GM12891 (cell line): ENCODE data around the gene GALK2. TPM values are rescaled to one million over a fixed set of nuclear protein-coding genes. Genes with fewer than 3 reads are reported as not detected.

Experiments
- DNase-seq: peaks from one replicate; pipeline ENCODE4 v3.0.0; 2011; ENCODE audit warnings: low spot score; ENCODE audit not compliant: insufficient read length
- FAIRE-seq: peaks from 2 replicates; lab custom pipeline; 2011; peaks lifted over from hg19 to GRCh38; lab: Jason Lieb, UNC
- PAX5 ChIP-seq: IDR thresholded peaks from 2 replicates; pipeline ENCODE4 v1.6.1; 2011; ENCODE audit warnings: low read length, moderate library complexity, mild to moderate bottlenecking; ENCODE audit not compliant: insufficient read depth, severe bottlenecking
- POLR2A ChIP-seq: IDR thresholded peaks from 2 replicates; pipeline ENCODE4 v1.6.1; 2011; ENCODE audit warnings: low read depth, low read length, control low read depth
- POLR2AphosphoS5 ChIP-seq: IDR thresholded peaks from 2 replicates; pipeline ENCODE4 v1.6.1; 2011; ENCODE audit warnings: low read depth, low read length, control low read depth
- POU2F2 ChIP-seq: IDR thresholded peaks from 2 replicates; pipeline ENCODE4 v1.6.1; 2011; ENCODE audit warnings: low read depth, mild to moderate bottlenecking, control low read depth, low read length, moderate library complexity
- SPI1 ChIP-seq: IDR thresholded peaks from 2 replicates; pipeline ENCODE4 v1.6.1; 2011; ENCODE audit warnings: low read depth, low read length, control low read depth
- TAF1 ChIP-seq: IDR thresholded peaks from 2 replicates; pipeline ENCODE4 v1.6.1; 2011; ENCODE audit warnings: low read depth, low read length, control low read depth
- polyA plus RNA-seq: library from polyadenylated mRNA; unstranded; fragments of >200 nt; gene quantifications from one replicate; pipeline ENCODE4 v1.2.1, GENCODE V29; 2012; ENCODE audit warnings: low read depth, missing spikeins, inconsistent platforms; ENCODE audit not compliant: missing spikeins

The GALK2 gene
- 11.4 TPM for polyA plus RNA-seq

DNA sequence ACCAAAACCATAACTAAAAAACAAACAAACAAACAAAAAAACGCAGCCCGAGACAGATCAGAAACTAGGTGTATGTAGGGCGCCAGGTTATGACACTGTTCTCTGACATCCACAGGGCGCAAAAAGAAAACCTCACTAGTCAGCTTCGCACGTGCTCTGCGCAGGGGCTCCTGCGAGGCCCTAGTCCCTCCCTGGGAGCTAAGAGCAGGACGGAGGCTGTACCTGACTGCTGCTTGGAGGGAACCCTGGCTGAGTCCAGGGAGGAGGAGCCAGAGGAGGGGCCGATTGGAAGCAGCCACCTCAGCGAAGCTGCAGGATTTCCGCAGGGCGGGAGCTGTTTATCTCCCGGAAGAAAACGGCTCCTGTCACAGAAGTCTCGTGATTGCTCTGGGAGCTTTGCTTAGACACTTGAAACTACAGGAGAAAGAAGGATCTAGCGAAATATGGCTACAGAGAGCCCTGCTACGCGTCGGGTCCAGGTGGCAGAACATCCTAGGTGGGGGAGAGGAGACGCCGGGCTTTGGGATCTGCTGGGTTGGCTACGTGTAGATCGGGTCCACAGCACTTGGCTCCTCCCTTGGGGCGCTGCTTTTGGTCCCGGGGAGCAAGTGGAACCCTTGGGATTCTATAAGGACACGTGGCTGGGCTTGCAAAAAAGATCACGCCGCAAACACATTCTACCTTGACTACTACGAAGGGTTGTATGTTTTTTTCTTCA lies at the start of gene GALK2:
TSS of gene GALK2 (plus strand) at position 368 of the 718 bp plus-strand sequence. CDS start at position 444, 76 bp downstream.
- peak; percentile 85 for FAIRE-seq
- peak; percentile 47 for DNase-seq
- TF ChIP-seq POLR2AphosphoS5: no peak; the same call in 1 of the 2 replicates
- TF ChIP-seq TAF1: peak; percentile 57; the same call in 1 of the 2 replicates
- TF ChIP-seq POU2F2: no peak
- TF ChIP-seq PAX5: no peak
- TF ChIP-seq SPI1: no peak
- peak; percentile 78; the same call in 1 of the 2 replicates for TF ChIP-seq POLR2A

- no peak for TF ChIP-seq SPI1
- no peak for TF ChIP-seq PAX5
- no peak for TF ChIP-seq TAF1
- no peak for TF ChIP-seq POLR2AphosphoS5
- no peak for TF ChIP-seq POU2F2
- no peak for TF ChIP-seq POLR2A
- DNase-seq (no peak), FAIRE-seq (no peak)
Measured at GRCh38 chr15:49120832-49121231, 49.2 kb upstream of the GALK2 start.

DNA sequence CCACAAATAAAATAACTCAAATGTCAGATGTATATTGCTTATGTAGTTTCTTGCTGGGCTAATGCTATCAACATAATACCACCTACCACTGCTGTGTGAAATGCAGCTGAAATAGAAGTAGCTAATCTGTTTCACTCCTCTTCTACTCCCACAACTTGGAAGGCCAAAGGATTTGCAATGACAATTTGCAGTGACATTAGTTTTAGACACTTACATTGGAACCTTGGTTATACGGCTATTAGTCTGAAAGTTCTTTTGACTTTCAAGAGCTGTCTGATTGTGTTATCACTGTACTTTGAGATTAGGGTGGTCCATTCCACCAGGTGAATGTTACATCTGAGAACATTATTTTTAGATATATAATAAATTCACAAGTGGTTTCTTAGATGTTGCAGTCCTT lies 48.1 kb upstream of the GALK2 start:
- DNase-seq (no peak), FAIRE-seq (no peak)
- no peak for TF ChIP-seq PAX5
- no peak for TF ChIP-seq POU2F2
- no peak for TF ChIP-seq POLR2A
- TF ChIP-seq TAF1: no peak
- TF ChIP-seq SPI1: no peak

- FAIRE-seq: no peak
- TF ChIP-seq POU2F2: no peak
- TF ChIP-seq PAX5: no peak
- TF ChIP-seq POLR2A: no peak
- TF ChIP-seq POLR2AphosphoS5: no peak
- DNase-seq: no peak
Measured at GRCh38 chr15:49122541-49123062, 47.4 kb upstream of the GALK2 start.

DNA sequence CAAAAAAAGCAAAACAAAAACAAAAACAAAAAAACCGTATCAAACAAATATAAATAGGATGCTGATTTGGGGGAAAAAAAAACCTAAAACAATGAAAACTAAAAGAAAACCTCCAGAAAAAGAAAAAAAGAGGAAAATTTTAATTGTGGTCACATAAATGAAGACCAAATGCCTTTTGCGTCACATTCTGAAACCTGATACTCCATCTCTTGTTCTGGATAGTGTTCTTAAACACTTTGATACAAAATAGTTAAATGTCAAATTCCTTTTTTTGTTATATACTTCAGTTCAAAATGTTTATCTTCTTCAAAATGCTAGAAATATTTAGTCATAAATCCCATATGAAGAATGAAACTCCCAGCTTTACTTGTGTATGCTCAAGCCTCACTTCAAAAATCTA lies 45.7 kb upstream of the GALK2 start:
- no peak for TF ChIP-seq SPI1
- TF ChIP-seq TAF1: no peak
- TF ChIP-seq POLR2A: no peak
- no peak for TF ChIP-seq PAX5
- TF ChIP-seq POLR2AphosphoS5: no peak
- TF ChIP-seq POU2F2: no peak
- no peak for FAIRE-seq
- DNase-seq: no peak

GRCh38 chr15:49131403-49131802 lies 38.6 kb upstream of the GALK2 start:
- no peak for TF ChIP-seq PAX5
- no peak for TF ChIP-seq POU2F2
- TF ChIP-seq TAF1: no peak
- TF ChIP-seq POLR2A: no peak
- DNase-seq (no peak), FAIRE-seq (no peak)

GRCh38 chr15:49134683-49135341 lies 35.2 kb upstream of the GALK2 start:
- no peak for DNase-seq
- no peak for FAIRE-seq

DNA sequence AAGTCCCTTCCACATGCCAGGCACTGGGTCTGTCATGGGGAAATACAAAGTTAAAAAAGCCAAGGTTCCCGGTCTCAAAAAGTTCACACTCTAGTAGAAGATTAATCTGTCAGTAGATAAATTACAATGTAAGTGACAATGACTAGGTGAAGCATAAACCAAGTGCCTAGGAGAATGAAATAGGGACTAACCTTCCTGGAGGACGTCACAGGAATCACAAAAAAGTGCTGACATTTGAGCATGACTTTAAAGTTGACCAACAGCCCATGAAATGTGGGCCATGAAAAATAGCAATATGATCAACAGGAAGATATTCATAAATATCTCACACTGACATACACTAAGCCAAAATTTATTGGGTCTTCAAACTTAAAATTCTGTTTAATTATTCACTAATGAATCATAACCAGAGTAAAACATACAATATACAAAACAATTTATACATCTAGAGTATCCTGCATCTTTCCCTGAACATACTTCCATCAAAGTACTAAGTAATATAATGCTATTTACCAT lies 34.6 kb upstream of the GALK2 start:
- TF ChIP-seq TAF1: no peak
- no peak for TF ChIP-seq POLR2AphosphoS5
- no peak for TF ChIP-seq SPI1
- no peak for TF ChIP-seq POU2F2
- TF ChIP-seq POLR2A: no peak
- TF ChIP-seq PAX5: no peak
- DNase-seq: no peak
- peak; percentile 48 for FAIRE-seq

More at GRCh38 chr15:49134683-49135341, 35.2 kb upstream of the GALK2 start:
- no peak for TF ChIP-seq TAF1

DNA sequence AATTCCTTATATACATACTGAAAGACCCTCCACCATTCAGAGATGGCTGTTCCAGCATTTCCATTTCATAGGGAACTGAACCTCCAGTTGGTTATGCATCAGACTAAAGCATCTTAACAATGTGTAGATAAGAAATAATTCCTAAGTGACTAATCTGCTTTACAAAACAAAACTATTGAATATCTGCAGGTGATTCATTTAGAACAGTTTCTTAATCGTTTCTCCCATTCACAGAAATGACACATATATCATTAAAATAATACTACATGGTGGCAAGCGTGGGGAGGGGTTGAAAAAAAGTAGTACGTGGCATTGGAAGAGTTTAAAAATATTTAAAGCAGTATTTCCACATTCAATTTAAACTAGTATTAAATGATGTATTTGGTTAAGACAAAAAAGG lies 34.1 kb upstream of the GALK2 start:
- no peak for TF ChIP-seq PAX5
- TF ChIP-seq POLR2A: no peak
- TF ChIP-seq TAF1: no peak
- TF ChIP-seq POU2F2: no peak
- TF ChIP-seq SPI1: no peak
- TF ChIP-seq POLR2AphosphoS5: no peak
- FAIRE-seq (no peak), DNase-seq (no peak)
